Subcutaneous adipose tissue (tissue), 4 donors: ENCODE results near the gene GPR61. TPM values are rescaled to one million over a fixed set of nuclear protein-coding genes. Genes with fewer than 3 reads are reported as not detected.

Source experiments
- CTCF ChIP-seq: fragments of 450-650 bp; IDR thresholded peaks from one replicate; pipeline ENCODE4 v1.5.1; 2016; ENCODE audit warnings: low read depth, mild to moderate bottlenecking, control low read depth, antibody characterized with exemption, moderate library complexity
- total RNA-seq, 4 donors: library from RNA; depleted of rRNA; stranded (reverse); fragments of >200 nt; gene quantifications; one replicate each; pipeline ENCODE4 v1.1.0, GENCODE V29; 2016

The GPR61 gene
- total RNA-seq, 4 donors from 2014 or later = not detected

- no peak for TF ChIP-seq CTCF
Observed at GRCh38 chr1:109537450-109538178, 2.1 kb upstream of the GPR61 start.

DNA sequence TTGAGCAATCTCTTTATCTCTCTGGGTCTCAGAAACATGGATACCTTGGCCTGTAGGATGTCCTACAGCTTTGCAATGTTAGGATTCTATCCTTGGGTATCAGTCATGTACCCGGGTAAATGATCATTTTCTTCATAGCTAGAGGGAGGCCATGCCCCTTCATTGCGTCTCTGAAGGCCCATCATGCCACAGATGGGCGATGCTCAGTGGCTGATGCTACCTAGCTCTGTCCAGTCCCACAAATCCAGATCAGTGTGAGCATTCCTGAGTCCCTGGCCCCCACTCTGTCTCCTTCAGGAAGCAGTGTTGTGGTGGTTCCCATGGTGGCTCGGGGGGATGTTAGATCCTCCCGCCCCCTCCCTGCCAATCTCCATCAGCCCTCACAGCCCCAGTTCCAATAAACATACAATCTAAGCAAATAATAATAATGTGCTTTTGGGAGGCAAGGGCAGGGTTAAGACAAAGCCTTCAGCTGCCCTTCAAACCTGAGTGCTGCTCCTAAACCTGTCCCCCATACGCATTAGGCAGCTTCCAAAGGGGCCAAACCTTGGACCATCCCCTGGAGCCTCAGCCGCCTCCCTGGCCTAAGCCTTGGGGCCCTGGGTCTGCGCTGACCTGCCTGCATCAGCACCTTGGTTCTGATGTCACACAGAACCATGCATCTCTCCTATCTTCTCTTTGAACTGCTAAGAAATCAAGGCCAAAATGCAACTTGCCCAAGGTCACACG is 681 bp upstream of the GPR61 start:
- no peak for TF ChIP-seq CTCF

GRCh38 chr1:109541102-109541501 is 1.4 kb downstream of the GPR61 start:
- no peak for TF ChIP-seq CTCF

- no peak for TF ChIP-seq CTCF
Observed at GRCh38 chr1:109542657-109543056, 3.0 kb downstream of the GPR61 start.

- no peak for TF ChIP-seq CTCF
Observed at GRCh38 chr1:109543283-109543987, 3.8 kb downstream of the GPR61 start.

DNA sequence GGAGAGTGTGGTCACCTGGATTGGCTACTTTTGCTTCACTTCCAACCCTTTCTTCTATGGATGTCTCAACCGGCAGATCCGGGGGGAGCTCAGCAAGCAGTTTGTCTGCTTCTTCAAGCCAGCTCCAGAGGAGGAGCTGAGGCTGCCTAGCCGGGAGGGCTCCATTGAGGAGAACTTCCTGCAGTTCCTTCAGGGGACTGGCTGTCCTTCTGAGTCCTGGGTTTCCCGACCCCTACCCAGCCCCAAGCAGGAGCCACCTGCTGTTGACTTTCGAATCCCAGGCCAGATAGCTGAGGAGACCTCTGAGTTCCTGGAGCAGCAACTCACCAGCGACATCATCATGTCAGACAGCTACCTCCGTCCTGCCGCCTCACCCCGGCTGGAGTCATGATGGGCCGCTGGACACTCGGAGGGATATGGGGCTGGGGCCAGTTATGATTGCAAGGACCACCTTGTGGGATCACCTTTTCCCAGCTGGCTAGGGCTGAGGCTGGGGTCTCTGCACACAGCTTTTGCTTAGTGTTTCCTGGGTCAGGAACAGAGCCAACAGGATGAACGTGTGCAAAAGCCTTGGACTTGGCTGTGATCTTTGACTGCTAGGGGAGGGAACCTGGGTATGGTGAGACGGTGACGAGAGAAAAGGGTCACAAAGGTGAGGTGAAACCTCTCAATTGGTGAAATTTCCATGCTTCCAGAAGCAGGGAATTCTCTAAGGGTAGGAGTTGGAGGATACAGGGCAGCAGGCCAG is 4.5 kb downstream of the GPR61 start:
- no peak for TF ChIP-seq CTCF
